NT2/D1 (cell line): ENCODE data around the gene ATCAY.
"Not testable (repeated sequence)": the region's sequence is repeated elsewhere in the genome, so short reads cannot be mapped to it uniquely, and the experiment has no call there.

ENCODE experiments used
- DNase-seq: peaks from one replicate; pipeline ENCODE4 v3.0.0-alpha.2; 2011; ENCODE audit warnings: low read depth, low spot score
- H3K27me3 ChIP-seq: 2 replicates; pipeline ENCODE4 v1.6.0; 2011; ENCODE audit warnings: mild to moderate bottlenecking; ENCODE audit not compliant: insufficient read length, insufficient read depth
- H3K36me3 ChIP-seq: 2 replicates; pipeline ENCODE4 v1.6.1; 2011; ENCODE audit warnings: mild to moderate bottlenecking, low read length, mixed read lengths; ENCODE audit not compliant: insufficient read depth, insufficient read length
- H3K4me1 ChIP-seq: 2 replicates; pipeline ENCODE4 v1.5.1; 2011; ENCODE audit not compliant: insufficient read depth, insufficient read length
- H3K4me3 ChIP-seq: 2 replicates; pipeline ENCODE4 v1.5.1; 2011; ENCODE audit warnings: low read depth; ENCODE audit not compliant: insufficient read length
- H3K9ac ChIP-seq: 2 replicates; pipeline ENCODE4 v1.6.0; 2011; ENCODE audit warnings: low read depth; ENCODE audit not compliant: insufficient read length
- H3K9me3 ChIP-seq: 2 replicates; pipeline ENCODE4 v1.5.1; 2011; ENCODE audit warnings: mild to moderate bottlenecking, low read length; ENCODE audit not compliant: insufficient read depth
- SUZ12 ChIP-seq: IDR thresholded peaks from 2 replicates; pipeline ENCODE4 v1.6.1; 2011; ENCODE audit not compliant: insufficient read length, insufficient read depth; ENCODE audit errors: extremely low read depth
- YY1 ChIP-seq: IDR thresholded peaks from 2 replicates; pipeline ENCODE4 v1.6.1; 2011; ENCODE audit not compliant: insufficient read length, insufficient read depth
- ZNF274 ChIP-seq: IDR thresholded peaks from 2 replicates; pipeline ENCODE4 v1.6.1; 2011; ENCODE audit warnings: mild to moderate bottlenecking, low read depth, low read length

The ATCAY gene

DNA sequence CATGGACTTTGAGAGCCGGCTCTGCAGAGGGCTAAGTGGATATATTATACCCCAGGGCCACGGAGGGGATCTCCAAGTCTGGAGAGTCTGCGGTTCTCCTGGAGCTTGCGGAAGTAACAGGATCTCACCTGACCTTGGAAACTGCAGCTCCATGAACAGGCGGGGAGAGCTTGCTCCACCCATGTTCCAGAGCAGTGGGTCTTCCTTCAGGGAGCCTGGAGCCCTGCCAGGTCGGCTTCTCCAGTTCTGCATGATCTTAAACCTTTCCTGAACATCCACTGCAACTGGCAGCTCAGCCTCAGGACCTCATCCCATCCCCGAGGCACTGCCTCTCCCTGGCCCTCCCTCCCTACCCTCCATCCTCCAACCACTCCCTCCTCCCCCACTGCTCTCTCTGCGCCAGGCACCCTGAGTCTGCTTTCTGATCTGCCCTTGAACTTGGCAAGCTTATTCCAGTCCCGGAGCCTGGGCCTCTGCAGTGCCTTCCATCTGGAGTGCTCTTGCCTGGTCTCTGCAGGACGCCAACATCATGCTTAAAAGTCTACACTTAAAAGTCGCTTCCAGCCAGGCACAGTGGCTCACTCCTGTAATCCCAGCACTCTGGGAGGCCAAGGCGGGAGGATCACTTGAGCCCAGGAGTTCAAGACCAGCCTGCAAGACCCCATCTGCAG, 13.2 kb downstream of the ATCAY start:
- no peak for DNase-seq
- Histone ChIP-seq H3K9ac (peak overlapping the region; percentile 32), H3K4me1 (peaks cover 6% of the 10 kb centered on the region), H3K9me3 (peaks cover 6% of the 10 kb centered on the region; the same call in 1 of the 2 replicates), H3K36me3 (peaks cover 4% of the 10 kb centered on the region), H3K27me3 (no peaks in the 10 kb centered on the region), H3K4me3 (no peak overlapping the region)
- TF ChIP-seq SUZ12 (no peak), ZNF274 (no peak), YY1 (no peak)

DNA sequence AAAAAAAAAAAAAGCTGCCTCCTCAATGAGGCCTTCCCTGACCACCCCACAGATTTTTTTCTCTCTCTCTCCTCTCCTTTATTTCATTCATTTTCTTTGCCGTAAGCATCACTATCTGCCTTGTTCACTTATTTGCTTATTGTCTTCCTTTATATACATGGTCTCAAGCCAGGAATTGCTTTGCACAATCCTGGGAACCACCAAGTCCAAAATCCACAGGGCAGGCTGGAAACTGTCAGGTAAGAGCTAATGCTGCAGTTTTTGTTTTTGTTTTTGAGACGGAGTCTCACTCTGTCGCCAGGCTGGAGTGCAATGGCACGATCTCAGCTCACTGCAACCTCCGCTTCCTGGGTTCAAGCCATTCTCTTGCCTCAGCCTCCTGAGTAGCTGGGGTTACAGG, 14.5 kb downstream of the ATCAY start:
- H3K4me3 ChIP-seq, H3K9me3 ChIP-seq, H3K4me1 ChIP-seq, H3K36me3 ChIP-seq, H3K27me3 ChIP-seq, DNase-seq, H3K9ac ChIP-seq: not testable (repeated sequence)

DNA sequence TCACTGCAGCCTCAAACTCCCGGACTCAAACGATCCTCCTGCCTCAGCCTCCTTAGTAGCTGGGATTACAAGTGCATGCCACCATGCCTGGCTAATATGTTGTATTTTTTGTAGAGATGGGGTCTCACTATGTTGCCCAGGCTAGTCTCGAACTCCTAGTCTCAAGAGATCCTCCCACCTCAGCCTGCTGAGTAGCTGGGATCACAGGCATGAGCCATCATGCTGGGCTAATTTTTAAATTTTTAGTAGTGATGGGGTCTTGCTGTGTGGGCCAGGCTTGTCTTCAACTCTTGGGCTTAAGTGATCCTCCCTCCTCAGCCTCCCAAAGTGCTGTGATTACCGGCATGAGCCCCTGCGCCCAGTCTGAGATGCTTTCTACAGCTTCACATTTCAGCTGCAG, 15.3 kb downstream of the ATCAY start:
- Histone ChIP-seq H3K36me3 (peaks cover 4% of the 10 kb centered on the region), H3K27me3 (no peaks in the 10 kb centered on the region), H3K4me3 (no peak overlapping the region), H3K4me1 (peaks cover 6% of the 10 kb centered on the region), H3K9me3 (peaks cover 9% of the 10 kb centered on the region; the same call in 1 of the 2 replicates), H3K9ac (no peak overlapping the region)
- no peak for DNase-seq
- TF ChIP-seq YY1 = no peak
- no peak for TF ChIP-seq ZNF274
- TF ChIP-seq SUZ12 = no peak

DNA sequence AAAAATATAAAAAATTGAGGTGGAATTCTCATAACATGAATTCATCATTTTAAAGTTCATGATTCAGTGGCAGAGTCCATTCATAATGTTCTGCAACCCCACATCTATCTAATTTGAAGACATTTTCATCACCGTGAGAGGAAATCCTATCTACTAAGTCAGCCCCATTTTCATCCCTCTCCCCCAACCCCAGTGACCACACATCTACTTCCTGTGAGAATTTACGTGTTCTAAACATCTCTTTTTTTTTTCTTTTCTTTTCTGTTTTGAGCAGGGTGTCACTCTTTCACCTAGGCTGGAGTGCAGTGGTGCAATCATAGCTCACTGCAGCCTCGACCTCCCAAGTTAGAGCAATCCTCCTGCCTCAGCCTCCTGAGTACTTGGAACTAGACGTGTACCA, 17.5 kb downstream of the ATCAY start:
- Histone ChIP-seq H3K27me3 (no peaks in the 10 kb centered on the region), H3K9me3 (peaks cover 9% of the 10 kb centered on the region; the same call in 1 of the 2 replicates), H3K4me1 (peaks cover 6% of the 10 kb centered on the region), H3K9ac (no peak overlapping the region), H3K4me3 (no peak overlapping the region), H3K36me3 (peaks cover 4% of the 10 kb centered on the region)
- no peak for DNase-seq
- TF ChIP-seq YY1 = no peak
- TF ChIP-seq SUZ12 = no peak
- no peak for TF ChIP-seq ZNF274

DNA sequence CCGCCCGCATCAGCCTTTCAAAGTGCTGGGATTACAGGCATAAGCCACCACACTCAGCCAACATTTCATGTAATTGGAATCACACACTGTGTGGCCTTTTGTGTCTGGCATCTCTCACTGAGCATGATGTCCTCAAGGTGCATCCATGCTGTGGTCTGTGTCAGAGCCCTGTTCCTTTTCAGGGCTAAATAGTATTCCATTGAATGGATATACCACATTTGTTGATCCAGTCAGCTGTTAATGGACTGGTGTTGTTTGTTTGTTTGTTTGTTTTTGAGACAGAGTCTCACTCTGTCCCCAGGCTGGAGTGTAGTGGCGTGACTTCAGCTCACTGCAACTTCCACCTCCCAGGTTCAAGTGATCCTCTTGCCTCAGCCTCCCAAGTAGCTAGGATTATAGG, 17.9 kb downstream of the ATCAY start:
- peaks cover 4% of the 10 kb centered on the region for H3K36me3 ChIP-seq
- H3K4me3 ChIP-seq = no peak overlapping the region
- no peak overlapping the region for H3K9ac ChIP-seq
- H3K27me3 ChIP-seq = no peaks in the 10 kb centered on the region
- H3K9me3 ChIP-seq = peaks cover 9% of the 10 kb centered on the region; the same call in 1 of the 2 replicates
- H3K4me1 ChIP-seq = peaks cover 4% of the 10 kb centered on the region
- no peak for DNase-seq
- TF ChIP-seq ZNF274 (no peak), SUZ12 (no peak), YY1 (no peak)

DNA sequence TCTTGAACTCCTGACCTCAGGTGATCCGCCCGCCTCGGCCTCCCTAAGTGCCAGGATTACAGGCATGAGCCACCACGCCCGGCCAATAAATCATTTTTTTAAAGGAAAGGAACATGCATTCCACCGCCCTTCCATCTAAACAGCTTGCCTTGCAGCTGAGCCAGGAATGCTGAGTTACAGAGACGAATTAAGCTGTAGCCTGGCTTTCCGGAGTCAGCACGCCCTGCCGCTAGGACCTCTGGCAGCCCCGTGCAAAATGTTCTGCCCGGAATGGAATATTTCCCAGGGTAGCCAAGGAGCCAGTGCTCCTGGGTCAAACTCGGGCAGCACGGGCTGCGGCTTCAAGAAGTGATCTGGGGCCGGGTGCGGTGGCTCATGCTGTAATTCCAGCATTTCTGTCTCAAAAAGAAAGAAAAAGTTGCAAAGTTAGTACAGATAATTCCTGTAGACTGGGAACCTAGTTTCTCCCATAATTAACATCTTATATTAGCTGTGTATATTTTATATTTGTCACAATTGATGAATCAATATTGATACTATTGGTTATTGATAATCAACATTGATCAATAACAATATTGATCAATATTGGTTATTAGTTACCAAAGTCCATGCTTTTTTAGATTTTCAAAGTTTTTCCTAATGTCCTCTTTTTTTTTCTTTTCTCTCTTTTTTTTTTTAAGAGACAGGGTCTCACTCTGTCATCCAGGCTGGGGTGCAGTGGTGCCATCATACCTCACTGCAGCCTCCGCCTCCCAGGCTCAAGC, 19.2 kb downstream of the ATCAY start:
- Histone ChIP-seq H3K27me3 (no peaks in the 10 kb centered on the region), H3K9ac (no peak overlapping the region), H3K36me3 (peaks cover 4% of the 10 kb centered on the region), H3K4me1 (no peaks in the 10 kb centered on the region), H3K4me3 (no peak overlapping the region), H3K9me3 (peaks cover 9% of the 10 kb centered on the region; the same call in 1 of the 2 replicates)
- DNase-seq = no peak
- TF ChIP-seq YY1 = no peak
- no peak for TF ChIP-seq SUZ12
- no peak for TF ChIP-seq ZNF274

DNA sequence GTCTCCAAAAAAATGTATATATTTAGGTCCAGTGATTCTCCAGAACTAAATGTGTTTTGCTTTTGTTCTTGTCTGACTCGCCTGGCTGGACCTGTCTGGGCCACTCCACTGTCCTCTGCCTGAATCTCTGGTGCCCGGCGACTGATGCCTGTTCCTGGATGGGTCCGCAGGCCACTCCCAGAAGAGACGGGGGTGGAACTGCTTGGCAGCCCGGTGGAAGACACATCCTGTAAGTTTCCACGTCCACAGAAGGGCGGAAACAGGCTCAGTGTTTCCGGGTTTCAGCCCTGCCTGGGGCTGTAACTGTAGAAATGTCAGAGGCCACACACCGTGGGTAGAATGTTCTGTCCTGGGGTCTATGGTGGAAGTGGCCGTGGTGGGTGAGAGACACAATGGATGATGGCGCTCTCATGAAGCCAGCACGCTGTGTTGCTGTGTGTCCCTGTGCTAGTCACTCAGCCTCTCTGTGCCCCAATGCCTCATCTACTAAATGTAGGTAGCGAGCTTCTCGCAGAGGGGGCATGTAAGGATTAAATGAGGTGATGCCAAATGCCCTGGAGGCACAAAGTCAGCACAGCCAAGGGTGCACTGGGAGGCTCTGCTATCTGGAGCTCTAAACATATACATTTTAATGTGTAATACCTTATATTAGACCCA, 22.0 kb downstream of the ATCAY start:
- Histone ChIP-seq H3K4me1 (no peaks in the 10 kb centered on the region), H3K4me3 (no peak overlapping the region), H3K27me3 (no peaks in the 10 kb centered on the region), H3K9me3 (peaks cover 9% of the 10 kb centered on the region; the same call in 1 of the 2 replicates), H3K36me3 (peaks cover 4% of the 10 kb centered on the region), H3K9ac (no peak overlapping the region)
- no peak for DNase-seq
- TF ChIP-seq ZNF274 = no peak
- TF ChIP-seq YY1 = no peak
- TF ChIP-seq SUZ12 = no peak
